ENCODE data around the gene AAK1.

- TF ChIP-seq POLR2A (IDR thresholded peaks at IDR 0.05): no peak
- TF ChIP-seq, protein P1, sequence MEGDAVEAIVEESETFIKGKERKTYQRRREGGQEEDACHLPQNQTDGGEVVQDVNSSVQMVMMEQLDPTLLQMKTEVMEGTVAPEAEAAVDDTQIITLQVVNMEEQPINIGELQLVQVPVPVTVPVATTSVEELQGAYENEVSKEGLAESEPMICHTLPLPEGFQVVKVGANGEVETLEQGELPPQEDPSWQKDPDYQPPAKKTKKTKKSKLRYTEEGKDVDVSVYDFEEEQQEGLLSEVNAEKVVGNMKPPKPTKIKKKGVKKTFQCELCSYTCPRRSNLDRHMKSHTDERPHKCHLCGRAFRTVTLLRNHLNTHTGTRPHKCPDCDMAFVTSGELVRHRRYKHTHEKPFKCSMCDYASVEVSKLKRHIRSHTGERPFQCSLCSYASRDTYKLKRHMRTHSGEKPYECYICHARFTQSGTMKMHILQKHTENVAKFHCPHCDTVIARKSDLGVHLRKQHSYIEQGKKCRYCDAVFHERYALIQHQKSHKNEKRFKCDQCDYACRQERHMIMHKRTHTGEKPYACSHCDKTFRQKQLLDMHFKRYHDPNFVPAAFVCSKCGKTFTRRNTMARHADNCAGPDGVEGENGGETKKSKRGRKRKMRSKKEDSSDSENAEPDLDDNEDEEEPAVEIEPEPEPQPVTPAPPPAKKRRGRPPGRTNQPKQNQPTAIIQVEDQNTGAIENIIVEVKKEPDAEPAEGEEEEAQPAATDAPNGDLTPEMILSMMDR (IDR thresholded peaks at IDR 0.05): no peak
- TF ChIP-seq POLR2AphosphoS5 (IDR thresholded peaks at IDR 0.05): no peak
Observed at GRCh38 chr2:69692424-69692823, 48.9 kb upstream of the AAK1 start.
